Left renal cortex interstitium (tissue), 4 donors: ENCODE measurements around the gene SPOCD1. TPM values are rescaled to one million over a fixed set of nuclear protein-coding genes. Genes with fewer than 3 reads are reported as not detected.

Source experiments
- DNase-seq, 4 donors: peaks; one replicate each; pipeline ENCODE4 v3.0.0-alpha.2; 2013; ENCODE audit warnings: low read depth in 4 of 4, low spot score in 2 of 4, missing footprints in 1 of 4
- polyA plus RNA-seq, 4 donors: library from polyadenylated mRNA; unstranded; fragments of 120-200 nt; gene quantifications; one replicate each; pipeline ENCODE4 v1.2.1, GENCODE V29; 2013; ENCODE audit not compliant: insufficient read length in 4 of 4

Gene SPOCD1
- polyA plus RNA-seq, 4 donors: 0.25 to 0.62 (median 0.28) TPM

DNA sequence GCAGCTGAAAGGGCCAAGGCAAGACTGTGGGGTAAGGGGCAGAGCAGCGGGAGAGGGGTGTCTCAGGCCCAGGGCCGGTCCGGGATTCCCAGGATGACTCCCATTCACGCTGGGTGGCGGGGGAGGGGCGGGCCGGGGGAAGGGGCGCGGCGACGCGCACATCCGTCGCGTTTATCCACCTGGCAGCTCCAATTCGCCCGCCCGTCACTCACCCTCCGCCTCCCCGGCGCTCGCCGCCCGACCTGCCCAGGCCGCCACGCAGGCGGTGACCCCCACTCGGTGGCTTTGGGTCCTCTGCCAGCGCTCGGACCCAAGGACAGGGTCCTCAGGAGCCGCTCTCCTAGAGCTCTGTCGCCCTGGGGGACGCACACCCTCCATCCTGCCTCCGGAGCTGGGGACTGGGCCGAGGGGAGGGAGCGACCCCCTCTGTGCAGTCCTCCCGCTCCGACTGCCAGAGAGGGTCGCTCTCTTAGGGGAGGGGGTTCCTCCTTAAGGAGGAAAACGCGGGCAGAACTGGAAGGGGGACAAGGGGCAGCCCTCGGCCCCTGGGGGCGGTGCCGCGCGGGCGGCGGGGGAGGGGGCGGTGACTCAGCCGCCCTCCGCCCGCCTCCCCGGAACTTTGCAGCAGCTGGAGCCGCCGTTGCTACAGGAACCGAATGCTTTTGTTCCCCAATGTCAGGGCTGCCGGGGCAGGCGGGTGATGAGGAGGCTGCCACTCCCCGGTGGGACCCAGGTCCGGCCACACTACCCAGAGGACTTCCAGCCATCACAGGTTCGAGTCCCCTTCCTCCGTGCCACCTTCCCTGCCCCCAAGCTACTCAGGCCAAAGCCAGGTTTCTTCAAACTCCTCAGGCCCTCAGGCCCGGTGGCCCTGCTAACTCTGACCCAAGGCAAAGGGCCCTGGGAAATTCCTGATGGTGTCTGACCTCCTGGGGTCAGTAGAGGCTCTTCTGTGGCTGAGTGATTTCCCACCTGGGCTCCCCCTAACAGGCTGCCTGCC, 55.1 kb downstream of the SPOCD1 start:
- DNase-seq: no peak

DNA sequence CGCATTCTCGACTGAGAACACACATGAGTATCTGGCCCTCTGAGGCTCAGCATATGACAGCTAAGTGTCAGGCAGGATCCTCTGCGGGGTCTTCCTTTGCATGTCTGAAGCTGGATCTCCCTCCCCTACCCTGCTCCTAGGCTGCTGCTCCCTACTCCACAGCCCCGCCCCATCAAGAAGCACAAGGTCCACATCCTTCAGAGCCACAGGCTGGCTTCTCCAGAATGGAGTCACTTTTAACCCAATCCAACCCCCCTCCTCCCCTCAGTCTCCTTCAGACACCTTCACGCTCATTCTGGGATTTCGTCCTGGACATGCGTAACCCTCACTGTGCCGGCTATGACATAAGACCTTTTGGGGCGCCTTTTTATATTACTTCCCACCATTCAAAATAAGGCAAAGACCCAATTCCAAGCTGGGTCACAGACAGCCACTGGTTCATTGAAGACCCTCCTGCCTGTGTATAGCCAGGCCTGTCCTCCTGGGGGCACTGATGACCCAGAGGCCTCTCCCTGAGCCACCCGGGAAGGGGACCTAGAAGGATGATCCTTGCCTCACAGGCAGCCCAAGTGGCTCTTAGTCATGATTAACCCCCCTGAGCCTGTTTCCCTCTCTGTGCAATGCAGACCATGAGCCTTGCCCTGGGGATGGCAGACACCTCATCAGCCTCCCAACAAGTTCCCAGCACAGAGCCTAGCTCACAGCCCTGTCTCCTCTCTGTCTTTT, 56.4 kb downstream of the SPOCD1 start:
- no peak for DNase-seq

DNA sequence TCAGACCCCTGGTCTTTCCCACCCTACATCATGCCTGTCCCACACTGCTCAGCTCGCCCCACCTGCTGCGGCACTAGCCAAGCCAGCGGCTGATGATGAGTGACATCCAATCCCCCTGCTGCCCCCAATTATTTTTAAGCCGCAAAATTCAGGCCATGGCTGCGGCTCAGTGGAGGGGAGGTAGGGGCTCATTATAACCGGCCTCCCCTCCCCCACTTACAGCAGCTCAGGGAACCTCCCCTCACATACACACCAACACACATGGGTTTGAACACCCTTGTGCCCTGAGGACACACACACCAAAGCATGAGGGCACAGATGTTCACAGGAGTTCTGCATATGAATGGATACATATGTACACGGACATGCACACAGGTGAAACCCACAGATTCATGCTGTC, 57.0 kb downstream of the SPOCD1 start:
- no peak for DNase-seq

DNA sequence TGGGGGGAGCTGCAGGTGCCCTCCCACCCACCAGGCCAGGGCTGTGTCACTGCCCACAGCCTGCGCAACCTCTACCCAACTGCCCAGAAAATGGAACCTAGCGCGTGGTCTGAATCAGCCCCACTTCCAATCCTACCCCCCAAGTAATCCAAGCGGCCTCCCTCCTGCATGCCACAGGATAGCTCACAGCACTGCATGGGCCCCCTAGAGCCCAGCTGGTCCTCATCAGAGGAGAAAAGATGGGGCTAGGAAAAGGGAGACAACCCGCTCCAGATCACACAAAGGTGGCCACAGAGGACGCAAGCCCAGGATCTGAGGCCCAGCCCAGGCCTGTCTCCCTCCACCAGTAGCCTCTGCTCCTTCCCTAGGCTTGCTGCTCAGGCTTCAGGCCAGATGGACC, 57.8 kb downstream of the SPOCD1 start:
- DNase-seq: no peak

DNA sequence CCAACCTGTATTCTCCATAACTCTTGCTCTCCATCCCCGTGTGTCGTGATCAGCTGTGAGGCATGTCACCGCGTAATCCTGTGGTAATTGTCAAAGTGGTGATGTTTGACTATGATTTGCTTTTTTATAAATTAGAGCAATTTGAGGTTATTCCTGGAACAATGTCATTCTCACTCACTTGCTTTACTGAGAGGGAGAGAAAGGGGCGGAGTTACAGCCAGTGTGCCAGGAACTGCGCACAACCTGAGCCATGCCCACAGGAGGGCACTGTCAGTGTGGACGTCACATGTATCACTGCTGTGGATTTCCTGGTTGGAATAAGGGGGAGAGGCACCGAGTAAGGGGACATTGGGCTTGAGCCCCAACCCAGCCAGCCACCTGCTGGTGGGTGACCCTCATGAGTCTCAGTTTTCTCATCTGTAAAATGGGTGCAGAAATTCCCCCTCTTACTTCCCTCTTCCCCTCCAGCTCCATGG, 58.6 kb downstream of the SPOCD1 start:
- DNase-seq: no peak

DNA sequence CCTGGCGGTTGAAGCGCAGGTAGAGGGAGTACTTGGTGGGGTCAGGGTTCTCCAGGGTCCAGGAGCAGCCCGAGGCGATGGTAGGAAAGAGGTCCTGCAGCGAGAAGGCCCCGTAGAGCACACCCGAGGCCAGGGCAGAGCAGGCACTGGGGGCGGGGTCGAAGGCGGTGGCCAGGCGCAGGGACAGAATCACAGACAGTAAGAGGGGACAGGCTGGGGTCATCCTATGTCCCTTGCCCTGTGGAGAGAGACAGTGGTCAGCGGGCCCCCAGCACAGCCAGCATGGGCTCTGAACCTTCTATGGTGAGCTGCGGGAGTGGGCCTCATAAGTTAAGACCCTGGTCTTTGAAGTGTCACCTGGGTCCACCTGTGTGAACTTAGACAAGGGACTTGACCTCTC, 59.2 kb downstream of the SPOCD1 start:
- no peak for DNase-seq

DNA sequence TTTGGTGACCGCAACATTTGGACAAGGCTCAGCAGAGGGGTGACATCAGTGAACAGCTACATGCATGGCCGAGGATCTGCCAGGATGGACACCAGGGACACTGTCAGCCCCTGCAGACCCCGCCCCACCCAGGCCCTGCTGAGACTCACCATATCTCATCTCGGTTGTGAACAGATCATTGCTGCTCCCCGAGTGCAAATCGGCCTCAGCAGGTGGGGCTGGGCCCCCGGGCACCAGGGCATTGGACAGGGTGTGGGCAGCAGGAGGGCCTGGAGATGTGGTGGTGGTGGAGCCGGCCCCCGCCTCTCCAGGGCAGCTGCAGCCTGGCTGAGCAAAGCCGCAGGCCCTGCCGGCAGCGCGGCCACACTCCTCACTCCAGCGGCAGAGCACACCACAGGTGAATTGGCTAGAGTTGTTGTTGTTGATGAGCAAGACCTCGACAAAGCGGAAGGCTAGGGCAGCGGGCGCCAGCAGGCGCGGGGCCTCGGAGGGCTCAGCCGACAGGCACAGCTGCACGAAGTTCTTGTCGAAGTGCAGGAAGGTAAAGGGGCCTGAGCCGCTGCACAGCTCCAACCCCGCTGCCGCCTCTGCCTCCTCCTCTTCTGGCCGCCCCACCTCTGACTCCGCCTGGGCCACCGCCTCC, 59.9 kb downstream of the SPOCD1 start:
- DNase-seq: no peak

DNA sequence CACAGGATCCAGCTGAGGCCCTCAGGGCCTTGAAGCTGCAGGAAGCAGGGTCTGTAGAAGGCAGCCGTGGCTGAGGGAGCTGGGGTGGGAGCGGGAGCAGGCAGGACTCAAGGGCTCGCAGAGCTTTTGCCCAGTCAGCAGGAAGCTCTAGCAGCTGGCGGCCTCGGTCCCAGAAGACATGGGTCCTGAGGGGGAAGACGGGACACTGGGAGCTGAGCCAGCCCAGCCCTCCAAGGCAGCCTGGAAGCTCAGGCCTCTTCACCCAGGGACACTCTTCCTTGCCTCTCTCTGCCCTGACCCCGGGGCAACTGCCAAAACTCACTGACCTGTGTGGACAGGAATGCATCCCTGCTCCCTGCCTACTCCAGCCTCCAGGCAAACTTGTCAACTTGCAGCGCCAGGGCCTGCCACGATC, 60.6 kb downstream of the SPOCD1 start:
- DNase-seq: no peak

DNA sequence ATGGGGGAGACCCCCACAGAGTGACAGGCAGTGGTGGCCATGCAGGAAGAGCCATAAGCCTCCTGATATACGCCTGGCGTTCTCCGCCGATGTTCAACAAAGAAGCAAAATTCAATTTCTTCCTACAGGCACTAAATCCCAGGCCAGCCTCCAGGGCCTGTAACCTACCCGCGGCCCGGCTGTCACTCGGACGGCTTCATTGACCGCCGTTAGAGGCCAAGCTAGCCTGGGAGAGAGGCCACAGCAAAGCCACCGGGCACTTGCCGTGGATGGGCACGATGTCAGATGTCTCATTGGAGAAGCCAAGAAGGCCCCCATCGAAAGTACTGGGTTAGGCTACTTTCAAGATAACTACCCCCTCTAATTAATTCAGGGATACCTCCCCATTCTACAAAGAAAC, 61.4 kb downstream of the SPOCD1 start:
- DNase-seq: no peak

DNA sequence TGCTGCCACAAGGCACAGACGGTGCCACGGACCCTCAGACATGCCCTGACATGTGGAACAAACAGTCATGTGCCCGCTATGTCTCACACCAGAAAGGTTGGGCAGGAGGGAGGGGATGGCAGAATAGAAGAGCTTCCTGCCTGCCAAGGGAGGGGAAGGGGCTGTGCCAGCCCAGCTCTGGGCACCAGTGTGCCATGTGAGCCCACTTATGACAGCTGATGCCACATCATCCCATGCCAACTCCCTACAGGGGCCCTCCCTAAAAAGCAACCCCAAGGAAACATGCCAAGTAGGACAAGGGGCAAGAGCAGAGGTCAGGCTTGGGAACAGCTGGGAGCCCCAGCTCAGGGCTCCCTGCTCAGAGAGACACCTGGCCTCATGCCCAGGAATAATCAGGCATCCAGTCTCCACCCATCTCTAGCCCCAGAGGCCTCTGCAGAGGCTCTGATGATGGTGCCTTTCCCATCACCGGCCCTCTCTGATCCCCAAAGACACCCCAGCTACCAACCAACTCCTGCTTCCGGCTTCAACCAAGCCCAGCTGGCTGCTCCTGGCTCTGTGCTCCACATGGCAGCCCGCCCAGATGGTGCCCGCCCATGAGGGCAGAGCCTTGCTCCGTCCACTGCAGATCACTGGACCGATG, 62.0 kb downstream of the SPOCD1 start:
- no peak for DNase-seq

DNA sequence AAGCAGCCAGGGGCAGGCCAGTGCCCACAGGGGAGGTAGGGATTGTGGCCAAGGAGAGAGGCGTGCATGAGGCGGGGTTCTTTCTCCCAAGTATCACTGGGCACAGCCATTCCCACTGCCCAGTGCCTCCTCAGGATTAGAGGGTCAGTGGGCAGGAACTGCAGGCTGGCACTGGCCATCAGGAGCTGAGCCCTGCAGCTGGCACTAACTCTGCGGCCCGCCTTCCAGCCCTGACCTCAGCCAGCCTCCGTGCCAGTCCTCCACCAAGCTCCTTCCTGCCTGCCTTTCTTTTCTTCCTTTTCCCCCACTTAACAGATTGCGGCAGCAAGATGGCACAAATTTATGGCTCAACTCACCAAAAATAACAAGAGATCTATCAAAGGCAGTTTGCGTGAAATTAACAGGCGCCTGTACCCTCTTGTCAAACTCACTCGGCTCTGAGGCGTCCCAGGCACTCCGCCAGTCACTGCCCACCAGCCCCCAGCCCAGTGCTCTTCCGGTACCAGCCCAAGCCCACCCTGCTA, 62.8 kb downstream of the SPOCD1 start:
- DNase-seq: no peak

DNA sequence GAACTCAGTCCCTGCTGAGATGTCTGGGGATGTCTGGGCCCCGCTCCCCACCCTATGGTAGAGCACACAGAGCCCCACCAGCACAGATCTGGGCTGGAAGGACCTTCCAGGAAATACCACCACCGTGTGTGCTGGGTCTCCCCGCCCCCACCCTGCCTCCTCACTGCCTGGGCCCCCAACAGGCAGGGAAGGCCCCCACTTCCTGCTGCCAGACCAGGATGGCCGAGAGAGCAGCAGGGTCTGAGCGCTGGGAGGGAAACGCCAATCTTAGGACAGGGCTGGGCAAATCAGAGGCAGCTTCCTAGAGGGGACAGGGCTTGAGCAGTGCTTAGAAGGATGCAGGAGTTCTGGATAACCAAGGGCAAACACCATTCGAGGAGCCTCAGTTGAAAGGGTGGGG, 63.6 kb downstream of the SPOCD1 start:
- DNase-seq: no peak

DNA sequence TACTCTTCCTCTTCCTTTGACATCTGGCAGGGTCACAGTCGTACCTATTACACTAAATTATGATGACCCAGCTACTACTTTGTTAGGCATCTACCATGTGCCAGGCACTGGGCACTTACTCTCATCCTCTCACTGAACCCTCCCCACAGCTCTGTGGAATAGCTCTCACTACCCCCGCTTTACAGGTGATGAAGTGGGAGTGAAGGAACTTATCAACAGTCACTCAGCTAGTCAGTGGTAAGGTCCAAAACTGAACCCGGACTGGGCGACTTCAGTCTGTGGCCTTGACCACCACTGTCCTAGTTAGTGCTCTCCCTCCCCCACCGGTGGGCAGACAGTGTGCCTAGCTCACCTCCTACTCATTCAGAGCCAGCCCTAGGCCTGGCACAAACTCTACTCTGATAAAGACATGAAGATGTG, 64.0 kb downstream of the SPOCD1 start:
- DNase-seq: no peak

DNA sequence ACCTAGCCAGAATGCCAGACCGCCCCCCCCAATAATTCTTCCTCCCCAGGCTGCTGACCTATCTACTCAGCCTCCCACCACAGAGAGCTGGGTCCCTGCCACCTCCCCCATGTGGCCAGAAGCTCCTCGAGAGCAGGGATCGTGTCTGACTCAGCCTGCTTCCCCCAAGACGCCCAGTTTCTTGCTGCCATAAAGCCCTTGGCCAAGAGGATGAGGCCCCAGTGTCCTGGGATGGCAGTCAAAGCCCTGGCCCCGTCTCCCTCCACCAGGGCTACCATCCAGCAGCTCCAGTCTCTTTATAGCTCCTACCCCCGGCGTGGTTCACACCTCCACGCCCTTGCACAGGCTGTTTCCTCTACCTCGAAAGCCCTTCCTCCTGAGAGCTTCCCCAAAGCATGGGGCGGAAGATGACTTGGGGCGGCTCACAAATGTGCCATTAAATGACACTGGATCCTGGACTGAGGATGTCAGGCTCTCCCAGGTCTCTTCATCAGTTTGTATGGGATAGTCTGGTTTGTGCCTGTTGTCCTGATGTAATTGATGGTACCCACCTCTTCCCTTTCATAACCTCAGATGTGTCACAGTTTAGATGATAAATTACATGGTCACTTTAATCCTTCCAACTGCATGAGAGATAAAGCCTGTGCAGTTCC, 64.8 kb downstream of the SPOCD1 start:
- no peak for DNase-seq

DNA sequence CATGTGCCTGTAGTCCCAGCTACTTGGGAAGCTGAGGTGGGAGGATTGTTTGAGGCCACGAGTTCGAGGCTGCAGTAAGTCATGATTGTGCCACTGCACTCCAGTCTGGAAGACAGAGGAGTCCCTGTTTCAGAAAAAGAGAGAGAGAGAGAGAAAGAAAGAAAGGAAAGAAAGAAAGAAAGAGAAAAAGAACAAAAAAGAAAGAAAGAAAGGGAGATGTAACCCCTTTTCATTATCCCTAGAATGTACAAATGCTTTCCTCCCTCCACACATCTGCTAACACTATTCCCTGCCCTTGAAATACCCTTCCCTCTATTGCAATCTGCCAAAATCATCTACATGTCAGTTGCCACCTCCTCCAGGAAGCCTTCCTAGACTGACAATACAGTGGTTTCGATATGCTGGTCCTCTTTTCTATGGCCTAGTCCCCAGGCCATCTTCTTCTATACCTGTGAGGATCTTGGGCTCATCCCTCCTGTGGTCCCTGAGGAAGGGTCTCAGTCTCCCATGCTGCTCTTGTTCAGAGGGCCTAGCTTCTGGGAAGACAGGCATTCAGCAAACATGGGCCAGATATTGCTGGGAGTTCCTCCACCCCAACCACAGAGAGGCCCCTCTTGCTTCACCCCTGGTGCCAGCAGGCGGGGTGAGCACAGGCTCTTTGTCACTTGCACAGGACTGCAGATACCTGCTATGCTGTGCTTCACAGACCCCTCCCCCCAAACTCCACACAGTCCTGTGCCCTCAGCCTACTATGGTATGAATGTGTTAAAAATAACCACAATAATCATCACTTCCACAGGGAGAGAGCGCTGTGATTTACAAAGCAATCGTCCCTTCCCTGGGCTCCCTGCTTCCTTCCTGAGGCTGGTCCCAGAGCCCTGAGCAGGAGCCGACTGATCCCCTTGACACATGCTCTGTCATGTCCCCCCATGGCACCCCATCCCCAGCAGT, 65.8 kb downstream of the SPOCD1 start:
- no peak for DNase-seq

DNA sequence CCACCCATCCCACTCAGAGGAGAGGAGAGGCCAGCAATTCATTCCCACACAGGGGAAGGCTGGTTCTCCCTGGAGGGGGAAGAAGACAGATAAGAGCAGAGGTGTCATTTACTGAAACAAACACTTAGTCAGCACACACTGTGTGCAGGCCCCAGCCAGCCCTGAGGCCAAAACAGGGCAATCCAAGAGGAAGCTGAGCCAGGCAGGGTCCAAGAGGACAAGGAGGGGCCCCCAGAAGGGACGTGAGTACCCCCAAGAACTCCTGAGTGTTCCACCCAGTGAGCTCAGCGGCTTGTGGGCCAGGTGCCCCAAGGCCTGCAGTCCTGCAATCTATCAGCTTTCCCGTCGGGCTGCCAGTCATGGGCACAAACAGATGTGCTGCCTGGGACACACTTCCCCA, 67.5 kb downstream of the SPOCD1 start:
- DNase-seq: no peak

DNA sequence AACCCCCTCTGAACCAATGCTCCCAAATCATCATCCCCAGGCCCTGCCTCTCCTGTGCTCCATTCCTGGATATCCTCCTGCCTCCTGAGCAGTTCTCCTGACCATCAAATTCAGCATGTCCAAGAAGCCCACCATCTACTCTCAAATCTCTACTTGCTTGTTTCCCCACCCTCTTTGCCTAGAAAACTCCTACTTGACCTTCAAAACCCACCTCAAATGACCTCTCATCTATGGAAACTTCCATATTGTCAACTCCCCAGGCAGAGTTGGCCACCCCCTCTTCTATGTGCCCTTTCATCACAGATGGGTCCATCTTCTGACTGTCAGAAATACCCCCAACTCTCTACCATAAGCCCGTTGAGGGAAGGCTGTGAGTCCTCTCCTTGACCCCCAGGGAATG, 68.5 kb downstream of the SPOCD1 start:
- DNase-seq: no peak

DNA sequence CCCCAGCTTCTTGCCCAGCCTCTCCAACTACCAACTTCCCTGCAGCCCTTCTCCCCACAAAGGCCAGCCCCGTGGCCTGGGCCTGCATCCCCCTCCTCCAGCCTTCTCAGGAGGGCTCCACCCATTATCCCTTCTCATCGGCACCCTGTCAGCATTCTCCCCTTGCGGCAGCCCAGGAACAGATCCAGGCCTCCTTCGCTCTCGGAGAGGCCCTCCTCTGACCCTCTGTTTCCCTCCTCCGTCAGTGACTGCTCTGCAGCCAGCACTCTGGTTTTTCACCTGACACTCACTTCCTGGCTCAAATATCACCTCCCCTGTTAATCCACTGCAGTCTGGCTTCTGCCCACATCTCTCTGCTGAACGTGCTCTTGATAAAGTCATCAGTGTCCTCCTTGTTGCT, 69.1 kb downstream of the SPOCD1 start:
- DNase-seq: no peak
